H1 (cell line): ENCODE results near the gene ARPP21. TPM values are rescaled to one million over a fixed set of nuclear protein-coding genes. Genes with fewer than 3 reads are reported as not detected.

ENCODE experiments used
- CTCF ChIA-PET: fragments of 300-600 bp; sonication (Branson Sonifier 250); formaldehyde crosslinking; loops from one replicate; lab custom pipeline; 2021; ENCODE audit not compliant: partially characterized antibody; lab: Charles Lee
- POLR2A ChIA-PET: fragments of 300-600 bp; sonication (Branson Sonifier 250); formaldehyde crosslinking; loops from one replicate; lab custom pipeline; 2021; ENCODE audit warnings: inconsistent platforms; ENCODE audit not compliant: partially characterized antibody; lab: Charles Lee
- DNase-seq, 2 experiments: peaks; one replicate each; pipeline versions ENCODE4 v3.0.0 to v3.0.0-alpha.2; 2010 to 2022; ENCODE audit warnings: low spot score in 2 of 2, low read depth in 1 of 2, mixed read lengths in 1 of 2
- FAIRE-seq: peaks from 2 replicates; lab custom pipeline; 2011; peaks lifted over from hg19 to GRCh38; lab: Jason Lieb, UNC
- H2AFZ ChIP-seq: 2 replicates; pipeline ENCODE4 v1.8.1; 2012; ENCODE audit warnings: low read length, inconsistent platforms
- H2AK5ac ChIP-seq: 2 replicates; pipeline ENCODE4 v1.6.1; 2013; ENCODE audit warnings: low read depth, low read length
- H2BK120ac ChIP-seq: replicated peaks from 2 replicates; pipeline ENCODE3; 2013; ENCODE audit warnings: low read depth, low read length, inconsistent platforms
- H2BK12ac ChIP-seq: 2 replicates; pipeline ENCODE4 v1.6.1; 2013; ENCODE audit warnings: low read depth, low read length
- H2BK15ac ChIP-seq: 2 replicates; pipeline ENCODE4 v1.6.1; 2013; ENCODE audit warnings: low read length
- H2BK20ac ChIP-seq: 2 replicates; pipeline ENCODE4 v1.6.1; 2013; ENCODE audit warnings: low read length
- H2BK5ac ChIP-seq: 2 replicates; pipeline ENCODE4 v1.6.1; 2013; ENCODE audit warnings: low read depth, low read length
- H3K14ac ChIP-seq: 2 replicates; pipeline ENCODE4 v1.6.1; 2013; ENCODE audit warnings: inconsistent platforms; ENCODE audit not compliant: insufficient read length
- H3K18ac ChIP-seq: 2 replicates; pipeline ENCODE4 v1.6.1; 2013; ENCODE audit warnings: low read length; ENCODE audit errors: extremely low read depth
- H3K23ac ChIP-seq: 2 replicates; pipeline ENCODE4 v1.6.1; 2013; ENCODE audit warnings: inconsistent platforms; ENCODE audit not compliant: insufficient read length
- H3K23me2 ChIP-seq: 2 replicates; pipeline ENCODE4 v1.6.1; 2013; ENCODE audit warnings: low read depth, low read length
- H3K27ac ChIP-seq: 2 replicates; pipeline ENCODE4 v1.6.1; 2011; ENCODE audit warnings: low read depth, low read length, inconsistent platforms
- H3K27me3 ChIP-seq, 4 experiments: replicated peaks in 1 of 4; 1 replicate in 1 of 4; 2 replicates in 3 of 4; pipeline versions ENCODE4 v1.6.1 to v1.8.1; 2011 to 2013; ENCODE audit warnings: low read length in 3 of 4, mild to moderate bottlenecking in 3 of 4, inconsistent platforms in 2 of 4, mixed read lengths in 2 of 4, moderate library complexity in 1 of 4; ENCODE audit not compliant: control insufficient read depth in 3 of 4, insufficient read depth in 3 of 4; ENCODE audit errors: extremely low read depth in 1 of 4
- H3K36me3 ChIP-seq, 4 experiments: 2 replicates each; pipeline versions ENCODE4 v1.6.1 to v1.8.1; 2011 to 2013; ENCODE audit warnings: mild to moderate bottlenecking in 4 of 4, low read length in 3 of 4, moderate library complexity in 2 of 4, control low read depth in 1 of 4, inconsistent platforms in 1 of 4; ENCODE audit not compliant: insufficient read depth in 4 of 4, control insufficient read depth in 2 of 4
- H3K4ac ChIP-seq: replicated peaks from 2 replicates; pipeline ENCODE3; 2013; ENCODE audit warnings: low read length, low read depth, mixed read lengths, inconsistent platforms; ENCODE audit not compliant: insufficient read length
- H3K4me1 ChIP-seq, 4 experiments: replicated peaks in 1 of 4; 1 replicate in 1 of 4; 2 replicates in 3 of 4; pipeline versions ENCODE4 v1.6.1 to v1.8.1; 2011 to 2013; ENCODE audit warnings: low read length in 3 of 4, inconsistent platforms in 2 of 4, mixed read lengths in 1 of 4; ENCODE audit not compliant: insufficient read depth in 4 of 4, control insufficient read depth in 3 of 4
- H3K4me2 ChIP-seq, 2 experiments: 2 replicates each; pipeline versions ENCODE4 v1.6.1 to v1.8.1; 2011 to 2013; ENCODE audit warnings: low read depth in 2 of 2, low read length in 2 of 2, control low read depth in 1 of 2, inconsistent platforms in 1 of 2, mild to moderate bottlenecking in 1 of 2; ENCODE audit not compliant: insufficient read depth in 1 of 2
- H3K4me3 ChIP-seq, 4 experiments: fragments of 200-600, 300-600 bp in 1 of 4; sonication (generic), shearing (Covaris generic), sonication (Bioruptor Twin) in 1 of 4; 2 replicates each; pipeline versions ENCODE4 v1.5.1 to v1.8.1; 2011 to 2016; ENCODE audit warnings: low read length in 4 of 4, low read depth in 3 of 4, control low read depth in 2 of 4, inconsistent platforms in 2 of 4, mild to moderate bottlenecking in 2 of 4, mixed read lengths in 1 of 4, moderate library complexity in 1 of 4; ENCODE audit not compliant: insufficient read depth in 2 of 4; ENCODE audit errors: extremely low read depth in 1 of 4
- H3K56ac ChIP-seq: replicated peaks from 2 replicates; pipeline ENCODE3; 2013; ENCODE audit warnings: low read depth, mild to moderate bottlenecking, mixed read lengths, low read length, inconsistent platforms; ENCODE audit not compliant: insufficient read length
- H3K79me1 ChIP-seq: 2 replicates; pipeline ENCODE4 v1.6.1; 2013; ENCODE audit warnings: low read depth, low read length, control low read depth
- H3K79me2 ChIP-seq, 2 experiments: 2 replicates each; pipeline versions ENCODE4 v1.6.1 to v1.8.1; 2012 to 2013; ENCODE audit warnings: low read length in 2 of 2, mild to moderate bottlenecking in 2 of 2, inconsistent platforms in 1 of 2; ENCODE audit not compliant: insufficient read depth in 2 of 2, control insufficient read depth in 1 of 2
- H3K9ac ChIP-seq, 4 experiments: replicated peaks in 1 of 4; 1 replicate in 1 of 4; 2 replicates in 3 of 4; pipeline versions ENCODE4 v1.6.1 to v1.8.1; 2011 to 2013; ENCODE audit warnings: low read depth in 3 of 4, low read length in 3 of 4, control low read depth in 2 of 4, mild to moderate bottlenecking in 2 of 4, moderate library complexity in 2 of 4, inconsistent platforms in 1 of 4; ENCODE audit errors: extremely low read depth in 1 of 4
- H3K9me3 ChIP-seq, 2 experiments: 2 replicates each; pipeline versions ENCODE4 v1.6.1 to v1.8.1; 2012 to 2013; ENCODE audit warnings: mild to moderate bottlenecking in 2 of 2, moderate library complexity in 2 of 2, control low read depth in 1 of 2, inconsistent platforms in 1 of 2, low read depth in 1 of 2, low read length in 1 of 2, mixed read lengths in 1 of 2; ENCODE audit not compliant: insufficient read depth in 2 of 2
- H4K20me1 ChIP-seq, 2 experiments: replicated peaks in 1 of 2; 2 replicates each; pipeline versions ENCODE3 to v1.8.1; 2011 to 2013; ENCODE audit warnings: inconsistent platforms in 2 of 2, low read length in 2 of 2, mild to moderate bottlenecking in 1 of 2; ENCODE audit not compliant: insufficient read depth in 2 of 2, control insufficient read depth in 1 of 2
- H4K5ac ChIP-seq: 2 replicates; pipeline ENCODE4 v1.6.1; 2013; ENCODE audit warnings: low read length, low read depth, mixed read lengths, inconsistent platforms; ENCODE audit not compliant: insufficient read length
- H4K8ac ChIP-seq: 2 replicates; pipeline ENCODE4 v1.8.0; 2013; ENCODE audit warnings: mild to moderate bottlenecking, moderate library complexity, low read length, inconsistent platforms; ENCODE audit not compliant: insufficient read depth; ENCODE audit errors: extremely low read depth
- H4K91ac ChIP-seq: replicated peaks from 2 replicates; pipeline ENCODE3; 2013; ENCODE audit warnings: low read length, mixed read lengths, inconsistent platforms; ENCODE audit not compliant: insufficient read length
- BCL11A ChIP-seq, 2 experiments: IDR thresholded peaks; one replicate each; pipeline ENCODE4 v1.6.1; 2011; ENCODE audit warnings: low read depth in 2 of 2, low read length in 2 of 2, mild to moderate bottlenecking in 2 of 2
- CEBPB ChIP-seq: IDR thresholded peaks from 2 replicates; pipeline ENCODE4 v1.6.1; 2012; ENCODE audit warnings: low read depth, low read length
- GTF2F1 ChIP-seq: IDR thresholded peaks from 2 replicates; pipeline ENCODE4 v1.6.1; 2012; ENCODE audit warnings: low read depth, low read length, improper control_type of control experiment, borderline replicate concordance
- KDM5A ChIP-seq: fragments of 200-600 bp; IDR thresholded peaks from 2 replicates; pipeline ENCODE4 v1.7.1; 2012; ENCODE audit warnings: mild to moderate bottlenecking, low read length, inconsistent platforms, mixed read lengths
- NRF1 ChIP-seq: IDR thresholded peaks from 2 replicates; pipeline ENCODE4 v1.6.1; 2011; ENCODE audit warnings: mild to moderate bottlenecking, low read depth, low read length, improper control_type of control experiment
- POU5F1 ChIP-seq: IDR thresholded peaks from 2 replicates; pipeline ENCODE4 v1.6.1; 2011; ENCODE audit warnings: low read depth, mild to moderate bottlenecking, low read length, moderate library complexity
- RAD21 ChIP-seq, 2 experiments: IDR thresholded peaks in 1 of 2; conservative IDR thresholded peaks in 1 of 2; 2 replicates each; pipeline ENCODE4 v1.6.1; 2011; ENCODE audit warnings: low read depth in 2 of 2, low read length in 2 of 2, improper control_type of control experiment in 1 of 2, inconsistent platforms in 1 of 2, mild to moderate bottlenecking in 1 of 2, moderate library complexity in 1 of 2
- USF2 ChIP-seq: IDR thresholded peaks from 2 replicates; pipeline ENCODE4 v1.6.1; 2011; ENCODE audit warnings: low read length, improper control_type of control experiment
- WGBS, 2 experiments: shearing (Covaris generic) in 1 of 2; methylation state at CpG; one replicate each; pipeline versions ENCODE4 v1.1.6 to v1.1.7; 2013 to 2015; ENCODE audit warnings: low lambda C conversion rate in 2 of 2, mixed read lengths in 2 of 2, inconsistent platforms in 1 of 2, low coverage in 1 of 2, missing lambda C conversion rate in 1 of 2; ENCODE audit not compliant: insufficient replicate concordance in 2 of 2, insufficient coverage in 1 of 2, insufficient read length in 1 of 2; ENCODE audit errors: extremely low coverage in 1 of 2, missing lambda C conversion rate in 1 of 2; 5-methylcytosine and 5-hydroxymethylcytosine counted together
- polyA plus RNA-seq, 7 experiments: library from polyadenylated mRNA; depleted of rRNA in 3 of 7; stranded (reverse) in 5 of 7; unstranded in 2 of 7; fragments of >200 nt in 5 of 7; fragments of 200-250 nt in 2 of 7; gene quantifications; 1 replicate in 5 of 7; 2 replicates in 1 of 7; 4 replicates in 1 of 7; pipeline versions ENCODE4 v1.2.1 to v1.2.3, GENCODE V29; 2011 to 2013; ENCODE audit warnings: missing spikeins in 2 of 7, mixed read lengths in 2 of 7
- total RNA-seq: library from RNA; stranded (reverse); fragmentation: NEBNext Ultra II Directional; extraction: Animal tissue kit (Norgen Biotek cat#: 25700); gene quantifications from 2 replicates; pipeline ENCODE4 v1.2.1, GENCODE V29; 2021

The ARPP21 gene
- total and polyA plus RNA-seq, 2 of the 8 experiments (the other 6 are each of a cell fraction or from before 2014, with no cell fraction given), result not detected

GRCh38 chr3:35690271-35690670 is 50.9 kb downstream of the ARPP21 start:
- FAIRE-seq, result no peak

More at GRCh38 chr3:35690271-35690670, 50.9 kb downstream of the ARPP21 start:
- Histone ChIP-seq H4K5ac (no peak overlapping the region), H3K36me3 (no peaks in the 10 kb centered on the region), H3K4ac (no peak overlapping the region), H3K79me1 (no peaks in the 10 kb centered on the region), H3K23me2 (no peaks in the 10 kb centered on the region), H4K20me1 (no peaks in the 10 kb centered on the region), H2BK5ac (no peak overlapping the region), H4K8ac (no peak overlapping the region), H3K4me1 (no peaks in the 10 kb centered on the region), H3K9ac (no peak overlapping the region), H4K91ac (no peak overlapping the region), H3K9me3 (no peaks in the 10 kb centered on the region), H2BK120ac (no peak overlapping the region), H3K4me2 (no peak overlapping the region), H2AFZ (no peak overlapping the region), H3K79me2 (no peaks in the 10 kb centered on the region), H2BK12ac (no peak overlapping the region), H3K27ac (no peak overlapping the region), H3K56ac (no peak overlapping the region), H2BK20ac (no peak overlapping the region), H3K14ac (no peak overlapping the region), H3K23ac (no peak overlapping the region), H3K27me3 (no peaks in the 10 kb centered on the region), H2BK15ac (no peak overlapping the region), H3K18ac (no peak overlapping the region), H3K4me3 (no peak overlapping the region), H2AK5ac (no peak overlapping the region)
- CTCF ChIA-PET, result no interaction called here
- DNase-seq, result no peak
- no peak for TF ChIP-seq GTF2F1
- no peak for TF ChIP-seq RAD21 (IDR thresholded peaks at IDR 0.05 in 1 of 2, conservative IDR thresholded peaks at IDR 0.05 in 1 of 2; ENCODE audit: low read depth in 2 of 2, low read length in 2 of 2)
- no peak for TF ChIP-seq KDM5A
- no peak for TF ChIP-seq BCL11A (IDR thresholded peaks at IDR 0.05; ENCODE audit: low read depth in 2 of 2, low read length in 2 of 2)
- TF ChIP-seq NRF1, result no peak
- no peak for TF ChIP-seq POU5F1
- no peak for TF ChIP-seq CEBPB
- TF ChIP-seq USF2, result no peak
- 92% methylated on average over 4 of the region's 4 CpGs; no CpG with 5 or more reads in 1 of the 2 experiments for WGBS, 2 experiments
- POLR2A ChIA-PET, result no interaction called here
